Measurements from ENCODE around the gene GPI.

DNA sequence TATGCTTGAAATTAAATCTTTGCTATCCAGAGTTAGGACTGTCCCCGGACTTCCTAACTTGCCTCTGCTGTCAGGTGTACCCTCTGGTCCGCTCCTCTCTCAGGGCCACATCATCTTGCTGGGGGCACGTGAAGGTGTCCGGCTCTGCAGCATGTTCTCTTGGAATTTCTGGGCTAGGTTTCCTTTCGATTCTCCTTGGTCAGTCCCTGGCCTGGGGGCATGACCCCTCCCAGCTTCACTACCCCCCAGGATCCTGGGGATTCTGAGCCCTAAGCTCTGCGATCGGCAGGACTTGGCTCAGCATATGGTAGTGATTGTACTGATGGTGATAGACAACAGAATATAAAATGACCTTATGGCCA, 5.1 kb upstream of the GPI start:
- TF ChIP-seq, protein P1, sequence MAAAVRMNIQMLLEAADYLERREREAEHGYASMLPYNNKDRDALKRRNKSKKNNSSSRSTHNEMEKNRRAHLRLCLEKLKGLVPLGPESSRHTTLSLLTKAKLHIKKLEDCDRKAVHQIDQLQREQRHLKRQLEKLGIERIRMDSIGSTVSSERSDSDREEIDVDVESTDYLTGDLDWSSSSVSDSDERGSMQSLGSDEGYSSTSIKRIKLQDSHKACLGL (CRISPR knock-in tag; IDR thresholded peaks at IDR 0.05) = no peak; the same call in 1 of the 2 replicates
- no peak for TF ChIP-seq CBX5 (CRISPR knock-in tag; IDR thresholded peaks at IDR 0.05; ENCODE audit: borderline replicate concordance)
- TF ChIP-seq, protein P2, sequence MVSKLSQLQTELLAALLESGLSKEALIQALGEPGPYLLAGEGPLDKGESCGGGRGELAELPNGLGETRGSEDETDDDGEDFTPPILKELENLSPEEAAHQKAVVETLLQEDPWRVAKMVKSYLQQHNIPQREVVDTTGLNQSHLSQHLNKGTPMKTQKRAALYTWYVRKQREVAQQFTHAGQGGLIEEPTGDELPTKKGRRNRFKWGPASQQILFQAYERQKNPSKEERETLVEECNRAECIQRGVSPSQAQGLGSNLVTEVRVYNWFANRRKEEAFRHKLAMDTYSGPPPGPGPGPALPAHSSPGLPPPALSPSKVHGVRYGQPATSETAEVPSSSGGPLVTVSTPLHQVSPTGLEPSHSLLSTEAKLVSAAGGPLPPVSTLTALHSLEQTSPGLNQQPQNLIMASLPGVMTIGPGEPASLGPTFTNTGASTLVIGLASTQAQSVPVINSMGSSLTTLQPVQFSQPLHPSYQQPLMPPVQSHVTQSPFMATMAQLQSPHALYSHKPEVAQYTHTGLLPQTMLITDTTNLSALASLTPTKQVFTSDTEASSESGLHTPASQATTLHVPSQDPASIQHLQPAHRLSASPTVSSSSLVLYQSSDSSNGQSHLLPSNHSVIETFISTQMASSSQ (IDR thresholded peaks at IDR 0.05; ENCODE audit: low read depth) = no peak
- TF ChIP-seq, protein P2 (CRISPR knock-in tag; IDR thresholded peaks at IDR 0.05; ENCODE audit: borderline replicate concordance) = no peak
- TF ChIP-seq FOXA1 (IDR thresholded peaks at IDR 0.05) = no peak
- no peak for TF ChIP-seq FOXA1 (CRISPR knock-in tag; IDR thresholded peaks at IDR 0.05)
- TF ChIP-seq ETV6 (CRISPR knock-in tag; conservative IDR thresholded peaks at IDR 0.05) = no peak
- TF ChIP-seq, protein P3, sequence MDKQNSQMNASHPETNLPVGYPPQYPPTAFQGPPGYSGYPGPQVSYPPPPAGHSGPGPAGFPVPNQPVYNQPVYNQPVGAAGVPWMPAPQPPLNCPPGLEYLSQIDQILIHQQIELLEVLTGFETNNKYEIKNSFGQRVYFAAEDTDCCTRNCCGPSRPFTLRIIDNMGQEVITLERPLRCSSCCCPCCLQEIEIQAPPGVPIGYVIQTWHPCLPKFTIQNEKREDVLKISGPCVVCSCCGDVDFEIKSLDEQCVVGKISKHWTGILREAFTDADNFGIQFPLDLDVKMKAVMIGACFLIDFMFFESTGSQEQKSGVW (CRISPR knock-in tag; IDR thresholded peaks at IDR 0.05; ENCODE audit: borderline replicate concordance) = no peak
- TF ChIP-seq, protein P4, sequence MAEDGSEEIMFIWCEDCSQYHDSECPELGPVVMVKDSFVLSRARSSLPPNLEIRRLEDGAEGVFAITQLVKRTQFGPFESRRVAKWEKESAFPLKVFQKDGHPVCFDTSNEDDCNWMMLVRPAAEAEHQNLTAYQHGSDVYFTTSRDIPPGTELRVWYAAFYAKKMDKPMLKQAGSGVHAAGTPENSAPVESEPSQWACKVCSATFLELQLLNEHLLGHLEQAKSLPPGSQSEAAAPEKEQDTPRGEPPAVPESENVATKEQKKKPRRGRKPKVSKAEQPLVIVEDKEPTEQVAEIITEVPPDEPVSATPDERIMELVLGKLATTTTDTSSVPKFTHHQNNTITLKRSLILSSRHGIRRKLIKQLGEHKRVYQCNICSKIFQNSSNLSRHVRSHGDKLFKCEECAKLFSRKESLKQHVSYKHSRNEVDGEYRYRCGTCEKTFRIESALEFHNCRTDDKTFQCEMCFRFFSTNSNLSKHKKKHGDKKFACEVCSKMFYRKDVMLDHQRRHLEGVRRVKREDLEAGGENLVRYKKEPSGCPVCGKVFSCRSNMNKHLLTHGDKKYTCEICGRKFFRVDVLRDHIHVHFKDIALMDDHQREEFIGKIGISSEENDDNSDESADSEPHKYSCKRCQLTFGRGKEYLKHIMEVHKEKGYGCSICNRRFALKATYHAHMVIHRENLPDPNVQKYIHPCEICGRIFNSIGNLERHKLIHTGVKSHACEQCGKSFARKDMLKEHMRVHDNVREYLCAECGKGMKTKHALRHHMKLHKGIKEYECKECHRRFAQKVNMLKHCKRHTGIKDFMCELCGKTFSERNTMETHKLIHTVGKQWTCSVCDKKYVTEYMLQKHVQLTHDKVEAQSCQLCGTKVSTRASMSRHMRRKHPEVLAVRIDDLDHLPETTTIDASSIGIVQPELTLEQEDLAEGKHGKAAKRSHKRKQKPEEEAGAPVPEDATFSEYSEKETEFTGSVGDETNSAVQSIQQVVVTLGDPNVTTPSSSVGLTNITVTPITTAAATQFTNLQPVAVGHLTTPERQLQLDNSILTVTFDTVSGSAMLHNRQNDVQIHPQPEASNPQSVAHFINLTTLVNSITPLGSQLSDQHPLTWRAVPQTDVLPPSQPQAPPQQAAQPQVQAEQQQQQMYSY (CRISPR knock-in tag; IDR thresholded peaks at IDR 0.05) = no peak
- TF ChIP-seq, protein P5, sequence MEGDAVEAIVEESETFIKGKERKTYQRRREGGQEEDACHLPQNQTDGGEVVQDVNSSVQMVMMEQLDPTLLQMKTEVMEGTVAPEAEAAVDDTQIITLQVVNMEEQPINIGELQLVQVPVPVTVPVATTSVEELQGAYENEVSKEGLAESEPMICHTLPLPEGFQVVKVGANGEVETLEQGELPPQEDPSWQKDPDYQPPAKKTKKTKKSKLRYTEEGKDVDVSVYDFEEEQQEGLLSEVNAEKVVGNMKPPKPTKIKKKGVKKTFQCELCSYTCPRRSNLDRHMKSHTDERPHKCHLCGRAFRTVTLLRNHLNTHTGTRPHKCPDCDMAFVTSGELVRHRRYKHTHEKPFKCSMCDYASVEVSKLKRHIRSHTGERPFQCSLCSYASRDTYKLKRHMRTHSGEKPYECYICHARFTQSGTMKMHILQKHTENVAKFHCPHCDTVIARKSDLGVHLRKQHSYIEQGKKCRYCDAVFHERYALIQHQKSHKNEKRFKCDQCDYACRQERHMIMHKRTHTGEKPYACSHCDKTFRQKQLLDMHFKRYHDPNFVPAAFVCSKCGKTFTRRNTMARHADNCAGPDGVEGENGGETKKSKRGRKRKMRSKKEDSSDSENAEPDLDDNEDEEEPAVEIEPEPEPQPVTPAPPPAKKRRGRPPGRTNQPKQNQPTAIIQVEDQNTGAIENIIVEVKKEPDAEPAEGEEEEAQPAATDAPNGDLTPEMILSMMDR (CRISPR knock-in tag; IDR thresholded peaks at IDR 0.05) = no peak
- TF ChIP-seq, protein P6, sequence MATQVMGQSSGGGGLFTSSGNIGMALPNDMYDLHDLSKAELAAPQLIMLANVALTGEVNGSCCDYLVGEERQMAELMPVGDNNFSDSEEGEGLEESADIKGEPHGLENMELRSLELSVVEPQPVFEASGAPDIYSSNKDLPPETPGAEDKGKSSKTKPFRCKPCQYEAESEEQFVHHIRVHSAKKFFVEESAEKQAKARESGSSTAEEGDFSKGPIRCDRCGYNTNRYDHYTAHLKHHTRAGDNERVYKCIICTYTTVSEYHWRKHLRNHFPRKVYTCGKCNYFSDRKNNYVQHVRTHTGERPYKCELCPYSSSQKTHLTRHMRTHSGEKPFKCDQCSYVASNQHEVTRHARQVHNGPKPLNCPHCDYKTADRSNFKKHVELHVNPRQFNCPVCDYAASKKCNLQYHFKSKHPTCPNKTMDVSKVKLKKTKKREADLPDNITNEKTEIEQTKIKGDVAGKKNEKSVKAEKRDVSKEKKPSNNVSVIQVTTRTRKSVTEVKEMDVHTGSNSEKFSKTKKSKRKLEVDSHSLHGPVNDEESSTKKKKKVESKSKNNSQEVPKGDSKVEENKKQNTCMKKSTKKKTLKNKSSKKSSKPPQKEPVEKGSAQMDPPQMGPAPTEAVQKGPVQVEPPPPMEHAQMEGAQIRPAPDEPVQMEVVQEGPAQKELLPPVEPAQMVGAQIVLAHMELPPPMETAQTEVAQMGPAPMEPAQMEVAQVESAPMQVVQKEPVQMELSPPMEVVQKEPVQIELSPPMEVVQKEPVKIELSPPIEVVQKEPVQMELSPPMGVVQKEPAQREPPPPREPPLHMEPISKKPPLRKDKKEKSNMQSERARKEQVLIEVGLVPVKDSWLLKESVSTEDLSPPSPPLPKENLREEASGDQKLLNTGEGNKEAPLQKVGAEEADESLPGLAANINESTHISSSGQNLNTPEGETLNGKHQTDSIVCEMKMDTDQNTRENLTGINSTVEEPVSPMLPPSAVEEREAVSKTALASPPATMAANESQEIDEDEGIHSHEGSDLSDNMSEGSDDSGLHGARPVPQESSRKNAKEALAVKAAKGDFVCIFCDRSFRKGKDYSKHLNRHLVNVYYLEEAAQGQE (IDR thresholded peaks at IDR 0.05; ENCODE audit: borderline replicate concordance in 1 of 2, low read depth in 1 of 2, low read length in 2 of 2) = no peak
- no peak for TF ChIP-seq SNRNP70 (IDR thresholded peaks at IDR 0.05; ENCODE audit: low read depth, low read length)
- TF ChIP-seq CHD4 (IDR thresholded peaks at IDR 0.05; ENCODE audit: borderline replicate concordance, low read length) = no peak
- TF ChIP-seq ZNF101 (CRISPR knock-in tag; IDR thresholded peaks at IDR 0.05; ENCODE audit: borderline replicate concordance, low read depth) = no peak
- no peak for TF ChIP-seq DPF2 (CRISPR knock-in tag; IDR thresholded peaks at IDR 0.05; ENCODE audit: borderline replicate concordance, low read depth)
